ENCODE data around the gene GOLGA6C.
"Not testable (repeated sequence)": the region's sequence is repeated elsewhere in the genome, so short reads cannot be mapped to it uniquely, and the experiment has no call there.

GOLGA6C gene

GRCh38 chr15:75252285-75252684 lies 5.8 kb upstream of the GOLGA6C start:
- DNase-seq (ENCODE audit: low read depth), result not testable (repeated sequence)

- DNase-seq (ENCODE audit: low read depth), result not testable (repeated sequence)
Measured at GRCh38 chr15:75258620-75259343, 648 bp downstream of the GOLGA6C start.

GRCh38 chr15:75259873-75260272 lies 1.7 kb downstream of the GOLGA6C start:
- not testable (repeated sequence) for DNase-seq (ENCODE audit: low read depth)

GRCh38 chr15:75273751-75274359 lies 15.7 kb downstream of the GOLGA6C start:
- DNase-seq (ENCODE audit: low read depth), result not testable (repeated sequence)

GRCh38 chr15:75274509-75275107 lies 16.5 kb downstream of the GOLGA6C start:
- DNase-seq (ENCODE audit: low read depth), result not testable (repeated sequence)

DNA sequence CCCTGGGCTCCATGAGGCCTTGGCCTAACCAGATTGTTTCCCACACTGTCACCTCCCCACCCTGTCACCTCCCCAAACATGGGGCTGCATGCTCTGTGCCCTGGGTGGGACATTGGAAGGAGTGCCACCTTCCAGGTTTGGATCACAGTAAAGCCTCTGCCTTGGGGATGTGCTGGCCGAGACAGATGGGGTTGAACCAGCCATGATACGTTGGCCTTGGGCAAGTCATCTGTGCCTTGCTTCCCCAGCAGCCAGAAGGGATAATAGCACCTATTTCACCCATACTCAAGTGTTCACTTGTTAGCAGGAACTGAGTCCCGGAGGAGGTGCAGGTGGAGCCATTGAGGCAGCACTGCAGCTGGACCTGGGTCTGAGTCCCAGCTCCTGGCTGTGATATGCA lies 17.5 kb downstream of the GOLGA6C start:
- not testable (repeated sequence) for DNase-seq (ENCODE audit: low read depth)

- not testable (repeated sequence) for DNase-seq (ENCODE audit: low read depth)
Measured at GRCh38 chr15:75278497-75278896, 20.4 kb downstream of the GOLGA6C start.

DNA sequence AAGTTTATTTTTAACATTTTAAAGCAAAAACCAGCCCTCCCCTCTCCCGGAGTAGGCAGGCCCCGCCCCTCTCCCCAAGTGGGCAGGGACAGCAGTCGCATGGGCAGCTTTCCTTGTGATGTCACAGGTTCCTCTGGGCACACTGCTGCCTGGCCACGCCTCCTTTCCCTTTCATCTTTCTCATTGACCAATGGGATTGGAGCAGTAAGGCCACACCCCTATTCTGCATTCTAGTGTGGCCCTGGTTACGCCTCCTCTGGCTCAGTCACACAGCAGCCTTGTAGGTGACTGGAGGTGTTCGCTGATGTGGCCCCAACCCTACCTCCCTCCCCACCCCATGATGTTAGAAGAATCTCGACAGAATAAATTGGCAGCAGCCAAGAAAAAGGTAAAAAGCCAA lies 24.4 kb downstream of the GOLGA6C start, which contains the start of gene GOLGA6D:
TSS of gene GOLGA6D (plus strand) at position 264 of the 400 bp plus-strand sequence. CDS start at position 305, 41 bp downstream.
- DNase-seq (ENCODE audit: low read depth), result not testable (repeated sequence)

GRCh38 chr15:75284152-75284551 lies 26.0 kb downstream of the GOLGA6C start:
- DNase-seq (ENCODE audit: low read depth), result not testable (repeated sequence)

DNA sequence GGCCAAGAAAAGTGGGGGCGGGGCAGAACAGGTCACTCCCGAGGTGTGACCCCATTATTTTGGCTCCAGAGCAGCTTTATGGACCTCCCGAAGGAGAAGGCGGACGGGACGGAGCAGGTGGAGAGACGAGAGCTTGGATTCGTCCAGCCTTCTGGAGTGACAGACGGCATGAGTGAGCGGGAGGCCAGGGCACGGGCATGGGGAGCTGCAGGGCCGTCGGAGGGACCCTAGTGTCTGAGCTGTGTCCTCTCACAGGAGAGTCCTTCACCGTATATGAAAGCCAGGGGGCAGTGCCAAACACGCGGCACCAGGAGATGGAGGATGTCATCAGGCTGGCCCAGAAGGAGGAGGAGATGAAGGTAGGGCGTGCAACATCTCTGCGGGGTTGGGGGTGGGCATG lies 35.5 kb downstream of the GOLGA6C start:
- not testable (repeated sequence) for DNase-seq (ENCODE audit: low read depth)

DNA sequence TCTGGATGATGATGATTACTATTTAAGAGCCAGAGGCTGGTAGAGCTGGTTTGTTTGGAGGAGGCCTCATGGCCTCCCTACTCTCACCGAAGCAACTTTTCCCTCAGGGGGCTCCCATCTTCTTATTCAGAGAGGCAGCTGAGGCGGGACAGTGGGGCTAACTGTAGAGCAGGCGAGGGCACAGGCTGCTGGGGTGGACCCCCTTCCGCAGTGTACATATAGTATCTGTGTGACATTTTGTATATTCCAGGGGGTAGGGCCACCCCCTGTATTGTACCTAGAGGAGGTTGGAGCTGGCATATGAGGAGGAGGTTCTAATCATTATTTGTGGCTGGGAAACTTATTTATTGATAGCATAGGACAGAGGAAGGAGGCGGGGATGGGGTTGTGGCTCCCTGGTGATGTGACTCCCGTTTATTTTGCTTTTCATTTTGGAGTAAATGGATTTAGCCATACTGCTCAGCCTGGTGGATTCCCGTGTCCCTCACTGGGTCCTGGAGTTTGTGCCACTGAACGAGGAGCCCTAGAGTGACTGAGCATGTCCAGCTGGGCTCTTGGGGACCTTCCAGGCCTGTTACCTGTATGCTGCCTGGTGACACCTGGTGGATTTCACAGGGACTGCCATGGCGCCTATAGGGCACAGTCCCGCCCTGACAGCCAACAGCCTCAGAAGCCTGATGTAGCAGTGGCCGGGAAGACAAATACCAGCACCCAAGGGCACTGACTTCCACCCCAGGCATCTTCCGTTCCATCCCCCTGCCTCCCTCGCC lies 40.6 kb downstream of the GOLGA6C start:
- DNase-seq (ENCODE audit: low read depth), result not testable (repeated sequence)

DNA sequence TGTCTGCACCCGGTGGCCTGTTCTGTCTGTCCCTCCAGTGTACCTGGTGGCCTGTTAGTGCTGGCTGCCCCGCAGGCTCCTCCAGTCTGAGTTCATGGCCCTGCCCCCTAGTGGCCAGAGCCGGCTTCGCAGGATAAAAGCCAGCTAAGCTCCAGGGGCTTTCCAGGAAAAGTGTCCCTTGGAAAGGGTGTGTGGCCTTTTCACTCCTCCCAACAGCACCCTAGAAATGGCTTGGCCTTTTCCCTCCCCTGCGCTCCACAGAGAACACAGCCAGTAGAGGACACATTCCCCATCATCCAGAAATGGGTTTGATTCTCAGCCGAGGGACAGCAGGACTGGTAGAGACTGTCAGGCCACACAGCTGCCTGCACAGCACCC lies 41.2 kb downstream of the GOLGA6C start:
- not testable (repeated sequence) for DNase-seq (ENCODE audit: low read depth)

GRCh38 chr15:75300026-75300425 lies 41.9 kb downstream of the GOLGA6C start:
- DNase-seq (ENCODE audit: low read depth), result not testable (repeated sequence)

DNA sequence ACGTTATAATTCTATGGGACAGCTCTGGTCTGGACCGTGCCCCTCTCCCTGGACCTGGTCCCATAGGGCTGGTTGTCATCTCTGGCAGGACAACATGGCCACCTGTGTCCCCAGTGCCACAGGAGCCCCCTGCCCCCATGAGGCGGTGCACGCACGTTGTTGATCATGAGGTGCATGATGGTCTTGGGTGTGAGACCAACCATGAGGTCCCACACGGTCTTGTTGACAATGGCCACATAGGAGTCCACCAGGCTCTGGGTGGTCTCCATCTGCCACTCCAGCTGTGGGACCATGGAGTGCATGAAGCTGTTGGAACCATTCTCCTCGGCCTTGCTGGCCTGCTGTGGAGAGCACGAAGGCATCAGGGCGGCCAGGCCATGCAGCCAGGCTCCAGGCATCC lies 44.2 kb downstream of the GOLGA6C start:
- no peak for DNase-seq (ENCODE audit: low read depth)

DNA sequence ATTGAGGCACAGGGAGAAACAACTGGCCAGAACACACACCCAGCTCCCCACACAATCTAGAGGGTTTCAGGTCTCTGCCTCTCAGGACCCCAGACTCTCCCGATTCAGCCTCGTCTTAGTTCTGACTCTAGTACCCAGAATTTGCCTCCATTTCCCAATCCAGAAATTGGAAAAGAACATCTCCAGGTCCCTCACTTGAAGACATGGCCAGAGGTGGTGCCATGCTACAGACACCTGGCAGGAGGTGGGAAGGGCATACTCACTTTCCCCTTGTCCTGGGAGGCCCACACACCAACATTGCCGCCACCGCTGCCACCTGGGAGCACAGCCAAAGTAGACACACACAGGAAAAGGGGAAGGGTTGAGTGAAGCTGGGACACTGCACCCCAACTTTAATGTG lies 44.6 kb downstream of the GOLGA6C start:
- not testable (repeated sequence) for DNase-seq (ENCODE audit: low read depth)

- no peak for DNase-seq (ENCODE audit: low read depth)
Measured at GRCh38 chr15:75306188-75306587, 48.1 kb downstream of the GOLGA6C start.

- no peak for DNase-seq (ENCODE audit: low read depth)
Measured at GRCh38 chr15:75307778-75308390, 49.8 kb downstream of the GOLGA6C start.

DNA sequence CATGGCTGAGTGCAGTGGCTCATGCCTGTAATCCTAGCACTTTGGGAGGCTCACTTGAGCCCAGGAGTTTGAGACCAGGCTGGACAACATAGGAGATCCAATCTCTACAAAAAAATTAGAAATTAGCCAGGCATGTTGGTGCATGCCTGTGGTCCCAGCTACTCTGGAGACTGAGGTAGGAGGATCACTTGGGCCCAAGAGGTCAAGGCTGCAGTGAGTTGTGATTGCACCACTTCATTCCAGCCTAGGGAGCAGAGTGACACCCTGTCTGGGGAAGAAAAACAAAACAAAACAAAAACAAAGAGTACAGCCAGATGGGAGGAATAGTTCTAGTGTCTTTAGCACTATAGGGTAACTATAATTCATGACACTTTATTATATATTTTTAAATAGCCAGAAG lies 51.6 kb downstream of the GOLGA6C start:
- DNase-seq (ENCODE audit: low read depth), result no peak

DNA sequence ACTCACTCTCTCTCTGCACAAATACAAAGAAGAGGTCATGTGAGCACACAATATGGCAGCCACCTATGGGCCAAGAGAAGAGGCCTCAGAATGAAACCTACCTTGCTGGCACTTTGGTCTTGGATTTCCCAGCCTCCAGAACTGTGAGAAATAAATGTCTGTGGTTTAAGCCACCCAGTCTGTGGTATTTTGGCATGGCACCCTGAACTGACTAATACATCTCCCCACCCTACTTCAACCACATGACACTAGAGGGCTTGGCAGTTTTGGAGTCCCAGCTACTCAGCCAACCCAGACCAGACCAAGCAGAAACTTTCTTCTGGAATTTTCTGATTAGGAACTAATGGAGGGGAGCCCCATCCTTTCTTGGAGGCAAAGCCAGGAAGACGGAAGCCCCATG lies 54.4 kb downstream of the GOLGA6C start:
- not testable (repeated sequence) for DNase-seq (ENCODE audit: low read depth)

DNA sequence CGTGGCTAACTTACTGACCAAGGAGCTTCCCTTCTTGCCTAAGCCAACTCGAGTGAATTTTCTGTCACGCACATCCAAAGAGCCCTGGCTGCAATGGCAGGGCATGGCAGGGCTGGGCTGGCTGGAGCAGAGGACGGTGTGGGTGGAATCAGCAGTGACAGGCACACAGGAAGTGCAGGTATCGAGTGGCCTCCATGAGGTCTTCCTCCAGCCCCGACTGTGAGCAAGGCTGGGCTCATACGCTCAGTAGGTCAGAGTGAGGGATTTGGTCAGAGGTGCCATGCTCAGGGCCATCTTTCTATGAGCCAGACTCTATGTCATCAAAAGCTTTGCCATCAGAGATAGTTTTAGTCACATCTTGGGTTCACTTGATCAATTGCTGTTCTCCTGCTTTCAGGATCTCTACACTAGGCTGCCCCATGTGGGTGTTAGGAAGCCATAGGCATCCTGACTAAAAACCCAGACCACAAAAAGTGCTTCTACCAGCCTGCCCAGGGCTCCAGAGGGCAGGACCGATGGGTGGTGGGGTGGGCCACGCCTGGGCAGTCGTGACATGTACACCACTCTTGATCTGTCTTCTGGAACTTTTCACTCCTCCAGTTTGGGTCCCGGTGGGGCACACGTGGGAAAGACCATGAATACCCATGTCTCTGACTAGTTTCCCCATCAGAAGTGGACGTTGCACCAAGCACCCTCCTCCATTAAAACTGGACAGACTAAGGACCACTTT lies 55.1 kb downstream of the GOLGA6C start:
- no peak for DNase-seq (ENCODE audit: low read depth)
